ENCODE results near the gene ITPRIPL2.

Gene ITPRIPL2

DNA sequence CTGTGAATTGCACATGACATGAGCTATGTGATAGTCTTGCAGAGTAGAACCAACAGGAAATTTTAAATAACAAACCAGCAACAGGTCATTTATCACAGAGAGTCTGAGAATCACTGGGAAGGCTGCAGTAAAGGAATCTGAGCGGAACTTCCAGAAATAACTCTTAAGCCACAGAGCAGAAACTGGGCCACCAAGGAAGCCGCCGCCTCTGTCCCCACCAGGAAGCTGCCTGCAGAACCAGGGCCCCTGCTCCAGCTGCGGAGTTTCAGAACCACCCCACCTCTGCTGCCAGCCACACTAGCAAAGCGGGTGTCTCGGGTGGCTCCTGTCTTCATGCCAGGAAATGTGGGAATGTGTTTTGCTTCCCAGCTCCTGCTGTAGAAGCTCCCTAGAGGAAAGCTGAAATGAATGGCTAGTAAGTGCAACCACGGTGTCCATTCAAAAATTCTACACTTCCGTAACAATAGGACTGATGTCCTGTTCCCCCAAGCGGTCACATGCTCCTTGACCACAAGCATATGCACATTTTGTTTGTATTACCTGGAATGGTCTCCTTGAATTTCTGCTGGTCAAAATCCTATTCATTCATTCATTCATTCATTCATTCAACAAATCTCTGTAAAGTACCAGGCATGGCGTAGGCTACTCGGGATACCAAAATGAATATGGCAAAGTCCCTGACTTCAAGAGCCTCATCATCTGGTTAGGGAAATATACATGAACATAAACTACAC, 7.7 kb upstream of the ITPRIPL2 start:
- no peak overlapping the region for H3K4me3 ChIP-seq (ENCODE audit: low read length)
- no peak for DNase-seq (ENCODE audit: low read depth)
- TF ChIP-seq, protein P1, sequence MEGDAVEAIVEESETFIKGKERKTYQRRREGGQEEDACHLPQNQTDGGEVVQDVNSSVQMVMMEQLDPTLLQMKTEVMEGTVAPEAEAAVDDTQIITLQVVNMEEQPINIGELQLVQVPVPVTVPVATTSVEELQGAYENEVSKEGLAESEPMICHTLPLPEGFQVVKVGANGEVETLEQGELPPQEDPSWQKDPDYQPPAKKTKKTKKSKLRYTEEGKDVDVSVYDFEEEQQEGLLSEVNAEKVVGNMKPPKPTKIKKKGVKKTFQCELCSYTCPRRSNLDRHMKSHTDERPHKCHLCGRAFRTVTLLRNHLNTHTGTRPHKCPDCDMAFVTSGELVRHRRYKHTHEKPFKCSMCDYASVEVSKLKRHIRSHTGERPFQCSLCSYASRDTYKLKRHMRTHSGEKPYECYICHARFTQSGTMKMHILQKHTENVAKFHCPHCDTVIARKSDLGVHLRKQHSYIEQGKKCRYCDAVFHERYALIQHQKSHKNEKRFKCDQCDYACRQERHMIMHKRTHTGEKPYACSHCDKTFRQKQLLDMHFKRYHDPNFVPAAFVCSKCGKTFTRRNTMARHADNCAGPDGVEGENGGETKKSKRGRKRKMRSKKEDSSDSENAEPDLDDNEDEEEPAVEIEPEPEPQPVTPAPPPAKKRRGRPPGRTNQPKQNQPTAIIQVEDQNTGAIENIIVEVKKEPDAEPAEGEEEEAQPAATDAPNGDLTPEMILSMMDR (IDR thresholded peaks at IDR 0.05; ENCODE audit: insufficient read depth, low read depth, low read length, missing control alignments) = no peak

GRCh38 chr16:19106625-19107020, 7.1 kb upstream of the ITPRIPL2 start:
- TF ChIP-seq, protein P1 (IDR thresholded peaks at IDR 0.05; ENCODE audit: insufficient read depth, low read depth, low read length, missing control alignments) = no peak
- DNase-seq (ENCODE audit: low read depth) = no peak
- no peak overlapping the region for H3K4me3 ChIP-seq (ENCODE audit: low read length)

DNA sequence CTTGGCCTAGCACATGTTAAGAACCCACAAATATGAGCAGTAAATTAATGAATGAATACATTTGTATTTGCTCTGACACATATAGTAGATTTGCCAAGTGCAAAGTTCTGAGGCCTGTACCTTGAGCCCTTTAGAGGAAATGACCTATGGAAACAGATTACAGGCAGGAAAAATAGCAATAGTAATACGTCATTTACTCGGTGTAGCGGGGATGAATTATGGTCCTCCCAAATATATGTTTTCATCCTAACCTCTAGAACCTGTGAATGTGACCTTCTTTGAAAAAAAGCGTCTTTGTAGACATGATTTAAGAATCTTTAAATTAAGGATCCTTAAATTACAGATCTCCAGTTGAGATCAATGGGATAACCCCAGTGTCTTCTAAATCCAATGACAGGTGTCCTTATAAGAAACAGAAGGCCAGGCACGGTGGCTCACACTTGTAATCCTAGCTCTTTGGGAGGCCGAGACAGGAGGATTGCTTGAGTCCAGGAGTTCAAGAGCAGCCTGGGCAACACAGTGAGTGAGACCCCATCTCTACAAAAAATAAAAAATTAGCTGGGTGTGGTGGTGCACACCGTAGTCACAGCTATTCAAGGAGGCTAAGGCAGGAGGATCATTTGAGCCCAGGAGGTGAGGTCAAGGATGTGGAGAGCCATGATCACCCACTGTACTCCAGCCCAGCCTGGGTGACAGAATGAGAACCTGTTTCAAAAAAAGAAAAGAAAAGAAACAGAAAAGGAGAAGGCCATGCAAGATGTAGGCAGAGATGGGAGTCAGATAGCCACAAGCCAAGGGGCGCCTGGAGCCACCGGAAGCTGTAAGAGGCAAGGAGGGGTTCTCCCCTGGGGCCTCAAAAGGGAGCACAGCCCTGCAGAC, 5.1 kb upstream of the ITPRIPL2 start:
- no peak for DNase-seq (ENCODE audit: low read depth)
- no peak overlapping the region for H3K4me3 ChIP-seq (ENCODE audit: low read length)
- TF ChIP-seq, protein P1 (IDR thresholded peaks at IDR 0.05; ENCODE audit: insufficient read depth, low read depth, low read length, missing control alignments) = no peak

DNA sequence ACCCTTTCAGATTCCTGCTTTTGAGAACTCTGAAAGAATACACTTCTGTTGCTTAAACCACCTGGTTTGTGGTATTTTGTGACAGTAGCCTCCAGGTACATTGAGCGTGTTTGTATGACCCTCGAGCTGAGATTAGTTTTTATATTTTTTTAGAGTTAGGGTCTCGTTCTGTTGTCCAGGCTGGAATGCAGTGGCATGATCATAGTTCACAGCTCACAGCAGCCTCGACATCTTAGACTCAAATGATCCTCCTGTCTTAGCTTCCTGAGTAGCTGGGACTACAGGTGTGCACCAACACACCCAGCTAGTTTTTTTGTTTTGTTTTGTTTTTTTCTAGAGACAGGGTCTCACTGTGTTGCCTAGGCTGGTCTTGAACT, 4.5 kb upstream of the ITPRIPL2 start:
- no peak overlapping the region for H3K4me3 ChIP-seq (ENCODE audit: low read length)

DNA sequence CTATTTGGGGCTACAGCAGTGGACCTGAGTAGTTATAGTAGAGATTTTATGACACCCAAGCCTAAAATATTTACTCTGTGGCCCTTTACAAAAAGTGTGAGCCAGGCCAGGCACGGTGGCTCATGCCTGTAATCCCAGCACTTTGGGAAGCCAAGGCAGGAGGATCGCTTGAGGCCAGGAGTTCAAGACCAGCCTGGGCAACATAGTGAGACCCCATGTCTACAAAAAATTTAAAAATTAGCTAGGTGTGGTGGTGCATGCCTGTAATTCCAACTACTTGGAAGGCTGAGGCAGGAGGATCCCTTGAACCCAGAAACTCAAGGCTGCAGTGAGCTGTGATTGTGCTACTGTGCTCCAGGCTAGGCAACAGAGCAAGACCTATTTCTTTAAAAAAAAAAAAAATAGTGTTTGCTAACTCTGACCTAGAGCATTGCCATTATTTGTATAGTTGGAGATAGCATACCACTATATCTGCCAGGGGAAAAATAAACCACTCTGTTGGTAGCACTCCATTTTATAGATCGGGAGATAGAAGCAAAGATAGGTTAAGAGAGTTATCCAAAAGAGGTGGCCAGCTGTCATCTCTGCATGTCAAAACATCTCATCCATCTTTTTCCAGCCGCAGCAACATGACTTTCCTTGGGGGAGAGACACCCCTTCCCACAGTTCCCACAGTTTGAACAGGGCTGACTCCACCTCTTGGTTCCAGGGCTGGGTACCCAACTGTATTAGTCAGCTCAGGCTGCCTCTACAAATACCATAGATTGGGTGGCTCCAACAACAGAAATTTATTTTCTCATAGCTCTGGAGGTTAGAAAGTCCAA, 3.0 kb upstream of the ITPRIPL2 start:
- H3K4me3 ChIP-seq (ENCODE audit: low read length) = no peak overlapping the region
- DNase-seq (ENCODE audit: low read depth) = no peak
- TF ChIP-seq, protein P1 (IDR thresholded peaks at IDR 0.05; ENCODE audit: insufficient read depth, low read depth, low read length, missing control alignments) = no peak

More for the DNA sequence above, 4.5 kb upstream of the ITPRIPL2 start:
- TF ChIP-seq, protein P1 (IDR thresholded peaks at IDR 0.05; ENCODE audit: insufficient read depth, low read depth, low read length, missing control alignments) = no peak
- no peak for DNase-seq (ENCODE audit: low read depth)

- no peak overlapping the region for H3K4me3 ChIP-seq (ENCODE audit: low read length)
- no peak for DNase-seq (ENCODE audit: low read depth)
- TF ChIP-seq, protein P1 (IDR thresholded peaks at IDR 0.05; ENCODE audit: insufficient read depth, low read depth, low read length, missing control alignments) = no peak
Measured at GRCh38 chr16:19112099-19112407, 1.7 kb upstream of the ITPRIPL2 start.

Data from epithelial cell of esophagus (primary cell).